HEK293 (cell line): ENCODE measurements around the gene ITGB5.

Source experiments
- CTCF ChIP-seq: fragments of 450-650 bp; formaldehyde crosslinking; IDR thresholded peaks from 2 replicates; pipeline ENCODE4 v1.5.1; 2016; ENCODE audit warnings: missing biosample characterization, missing genetic modification characterization
- ZBTB10 ChIP-seq: fragments of 450-650 bp; formaldehyde crosslinking; IDR thresholded peaks from 2 replicates; pipeline ENCODE4 v1.5.1; 2016; ENCODE audit warnings: missing biosample characterization, missing genetic modification characterization
- ZBTB26 ChIP-seq: fragments of 450-650 bp; formaldehyde crosslinking; optimal IDR thresholded peaks from 2 replicates; pipeline ENCODE3; 2016; ENCODE audit warnings: missing biosample characterization, mild to moderate bottlenecking, missing genetic modification characterization
- ZNF830 ChIP-seq: fragments of 450-650 bp; IDR thresholded peaks from 2 replicates; pipeline ENCODE4 v1.5.0; 2018; ENCODE audit warnings: missing biosample characterization, missing genetic modification characterization, low read depth, mild to moderate bottlenecking, moderate library complexity

DNA sequence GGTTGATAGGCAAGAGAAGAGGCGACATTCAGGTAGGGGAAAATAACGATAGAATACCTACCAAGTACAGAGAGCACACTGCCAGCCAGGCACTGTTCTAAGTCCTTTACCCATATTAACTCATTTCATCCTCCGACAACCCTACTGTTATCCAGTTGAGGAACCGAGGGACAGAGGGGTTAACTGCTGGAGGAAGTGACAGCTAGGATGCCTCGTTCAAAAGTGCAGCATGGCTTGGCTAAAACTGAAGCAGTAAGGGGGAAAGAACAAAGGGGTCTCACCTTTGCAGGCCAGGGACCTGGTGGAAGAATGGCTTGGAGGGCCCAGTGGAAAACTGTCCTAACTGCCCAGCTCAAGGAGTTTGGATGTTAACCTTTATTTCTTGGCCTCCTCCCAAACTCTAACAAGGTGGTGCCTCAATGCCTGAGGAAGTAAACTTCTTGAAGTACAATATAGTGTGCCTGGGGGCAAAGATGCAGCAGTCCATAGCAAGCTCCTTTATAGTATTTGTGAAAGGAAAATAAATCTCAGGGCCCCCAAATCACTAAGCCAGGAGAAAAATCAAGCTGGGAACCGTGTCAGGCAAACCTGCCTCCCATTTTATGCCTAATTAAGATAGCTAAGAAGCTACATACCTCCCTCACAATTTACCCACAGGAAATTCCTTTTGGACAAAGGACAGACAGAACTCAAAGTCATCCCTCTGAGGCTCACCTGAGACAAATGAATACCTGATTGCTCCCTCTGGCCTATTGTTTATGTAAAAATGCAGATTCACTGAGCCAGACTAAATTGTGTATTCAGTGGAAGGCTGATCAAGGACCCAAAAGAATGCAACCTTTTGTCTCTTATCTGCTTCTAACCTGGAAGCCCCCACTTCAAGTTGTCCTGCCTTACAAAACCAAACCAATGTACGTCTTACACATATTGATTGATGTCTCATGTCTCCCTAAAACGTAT, 1.6 kb upstream of the ITGB5 start:
- no peak for TF ChIP-seq ZNF830 (tag by site-specific recombination)
- no peak for TF ChIP-seq ZBTB26 (tag by site-specific recombination)
- no peak for TF ChIP-seq CTCF (tag by site-specific recombination)
- no peak for TF ChIP-seq ZBTB10 (tag by site-specific recombination)
